NB4 (cell line): ENCODE results near the gene RLN1.

Experiments used
- MYC ChIP-seq: IDR thresholded peaks from 2 replicates; pipeline ENCODE4 v1.6.1; 2011; ENCODE audit warnings: low read depth, low read length
- POLR2A ChIP-seq: IDR thresholded peaks from 2 replicates; pipeline ENCODE4 v1.6.1; 2011; ENCODE audit warnings: mild to moderate bottlenecking; ENCODE audit not compliant: insufficient read length; ENCODE audit errors: extremely low read depth
- TF ChIP-seq, protein P1 (sequence below): IDR thresholded peaks from one replicate; pipeline ENCODE4 v1.5.1; 2012; ENCODE audit warnings: low read depth, low read length
- TF ChIP-seq, protein P2 (sequence below): IDR thresholded peaks from 2 replicates; pipeline ENCODE4 v1.6.1; 2011; ENCODE audit warnings: low read depth, low read length

DNA sequence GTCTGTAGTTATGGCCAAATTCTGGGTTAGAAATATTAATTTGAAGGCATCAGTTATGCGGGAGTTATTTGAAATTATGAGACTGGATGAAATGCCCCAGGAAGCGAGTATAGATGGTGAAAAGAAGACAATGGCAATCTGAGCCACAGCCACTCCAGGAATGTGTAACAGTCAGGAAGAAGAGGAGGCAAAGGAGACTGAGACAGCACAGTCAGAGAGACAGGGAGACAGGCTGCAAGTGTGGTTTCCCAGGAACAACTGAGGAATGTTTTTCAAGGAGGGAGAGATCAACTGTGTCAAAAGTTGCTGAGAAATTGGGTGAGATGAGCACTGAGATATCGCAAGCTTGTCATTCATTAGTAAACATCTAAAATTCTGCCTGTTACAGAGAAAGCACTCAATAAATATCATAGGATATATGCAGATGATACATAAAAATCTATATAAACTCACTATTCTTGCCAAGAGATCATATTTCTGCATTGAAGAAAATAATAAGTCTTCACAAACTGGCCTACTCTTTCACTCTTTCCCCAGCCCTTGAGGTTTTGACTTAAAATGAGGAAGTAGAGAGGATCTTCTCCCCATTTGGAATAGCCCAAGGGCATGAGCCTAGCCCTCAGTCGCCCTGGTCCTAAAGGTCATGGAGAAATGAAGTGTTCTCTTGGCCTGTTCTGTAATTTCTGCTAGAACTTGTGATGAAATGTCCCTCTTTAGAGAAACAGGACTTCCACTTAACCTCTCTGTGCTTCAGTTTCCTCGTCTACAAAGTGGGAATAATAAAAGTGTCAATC lies 48.5 kb upstream of the RLN1 start:
- TF ChIP-seq, protein P1, sequence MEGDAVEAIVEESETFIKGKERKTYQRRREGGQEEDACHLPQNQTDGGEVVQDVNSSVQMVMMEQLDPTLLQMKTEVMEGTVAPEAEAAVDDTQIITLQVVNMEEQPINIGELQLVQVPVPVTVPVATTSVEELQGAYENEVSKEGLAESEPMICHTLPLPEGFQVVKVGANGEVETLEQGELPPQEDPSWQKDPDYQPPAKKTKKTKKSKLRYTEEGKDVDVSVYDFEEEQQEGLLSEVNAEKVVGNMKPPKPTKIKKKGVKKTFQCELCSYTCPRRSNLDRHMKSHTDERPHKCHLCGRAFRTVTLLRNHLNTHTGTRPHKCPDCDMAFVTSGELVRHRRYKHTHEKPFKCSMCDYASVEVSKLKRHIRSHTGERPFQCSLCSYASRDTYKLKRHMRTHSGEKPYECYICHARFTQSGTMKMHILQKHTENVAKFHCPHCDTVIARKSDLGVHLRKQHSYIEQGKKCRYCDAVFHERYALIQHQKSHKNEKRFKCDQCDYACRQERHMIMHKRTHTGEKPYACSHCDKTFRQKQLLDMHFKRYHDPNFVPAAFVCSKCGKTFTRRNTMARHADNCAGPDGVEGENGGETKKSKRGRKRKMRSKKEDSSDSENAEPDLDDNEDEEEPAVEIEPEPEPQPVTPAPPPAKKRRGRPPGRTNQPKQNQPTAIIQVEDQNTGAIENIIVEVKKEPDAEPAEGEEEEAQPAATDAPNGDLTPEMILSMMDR: no peak
- TF ChIP-seq POLR2A (no peak), MYC (no peak)
- TF ChIP-seq, protein P2, sequence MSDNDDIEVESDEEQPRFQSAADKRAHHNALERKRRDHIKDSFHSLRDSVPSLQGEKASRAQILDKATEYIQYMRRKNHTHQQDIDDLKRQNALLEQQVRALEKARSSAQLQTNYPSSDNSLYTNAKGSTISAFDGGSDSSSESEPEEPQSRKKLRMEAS: no peak
